Stomach (tissue), 4 donors: ENCODE measurements around the gene CCDC146.

ENCODE experiments used
- EP300 ChIP-seq: sonication (generic); formaldehyde crosslinking; IDR thresholded peaks from one replicate; pipeline ENCODE4 v1.6.1; 2017; ENCODE audit warnings: antibody characterized with exemption
- POLR2A ChIP-seq, 4 donors: fragments of 450-650 bp; IDR thresholded peaks; one replicate each; pipeline ENCODE4 v1.6.1; 2016; ENCODE audit warnings: antibody characterized with exemption in 4 of 4, control low read depth in 2 of 4, mild to moderate bottlenecking in 1 of 4, moderate library complexity in 1 of 4
- POLR2AphosphoS5 ChIP-seq, 3 donors: sonication (generic); formaldehyde crosslinking; IDR thresholded peaks; one replicate each; pipeline ENCODE4 v1.6.1; 2016; ENCODE audit warnings: antibody characterized with exemption in 3 of 3
- TF ChIP-seq, protein P1 (sequence below), 7 experiments: fragments of 450-650 bp in 4 of 7; fragments of 200-600 bp in 3 of 7; sonication (generic) in 3 of 7; IDR thresholded peaks; one replicate each; pipeline ENCODE4 v1.5.1; 2016 to 2019; ENCODE audit warnings: antibody characterized with exemption in 7 of 7, control low read depth in 2 of 7, mild to moderate bottlenecking in 1 of 7

- TF ChIP-seq, protein P1, sequence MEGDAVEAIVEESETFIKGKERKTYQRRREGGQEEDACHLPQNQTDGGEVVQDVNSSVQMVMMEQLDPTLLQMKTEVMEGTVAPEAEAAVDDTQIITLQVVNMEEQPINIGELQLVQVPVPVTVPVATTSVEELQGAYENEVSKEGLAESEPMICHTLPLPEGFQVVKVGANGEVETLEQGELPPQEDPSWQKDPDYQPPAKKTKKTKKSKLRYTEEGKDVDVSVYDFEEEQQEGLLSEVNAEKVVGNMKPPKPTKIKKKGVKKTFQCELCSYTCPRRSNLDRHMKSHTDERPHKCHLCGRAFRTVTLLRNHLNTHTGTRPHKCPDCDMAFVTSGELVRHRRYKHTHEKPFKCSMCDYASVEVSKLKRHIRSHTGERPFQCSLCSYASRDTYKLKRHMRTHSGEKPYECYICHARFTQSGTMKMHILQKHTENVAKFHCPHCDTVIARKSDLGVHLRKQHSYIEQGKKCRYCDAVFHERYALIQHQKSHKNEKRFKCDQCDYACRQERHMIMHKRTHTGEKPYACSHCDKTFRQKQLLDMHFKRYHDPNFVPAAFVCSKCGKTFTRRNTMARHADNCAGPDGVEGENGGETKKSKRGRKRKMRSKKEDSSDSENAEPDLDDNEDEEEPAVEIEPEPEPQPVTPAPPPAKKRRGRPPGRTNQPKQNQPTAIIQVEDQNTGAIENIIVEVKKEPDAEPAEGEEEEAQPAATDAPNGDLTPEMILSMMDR (IDR thresholded peaks at IDR 0.05) = no peak
- no peak for TF ChIP-seq POLR2A (IDR thresholded peaks at IDR 0.05)
- no peak for TF ChIP-seq EP300
- TF ChIP-seq POLR2AphosphoS5 (IDR thresholded peaks at IDR 0.05) = no peak
These were observed 123.7 kb downstream of the CCDC146 start for GRCh38 chr7:77246026-77246640.
